ENCODE results near the gene CDC25B. TPM values are rescaled to one million over a fixed set of nuclear protein-coding genes. Genes with fewer than 3 reads are reported as not detected.
A peak's percentile ranks its signal among the peaks of the same experiment; 100 is the strongest.

CDC25B gene
- total and polyA plus RNA-seq, 2 of the 13 experiments (the other 11 are each of a cell fraction or from before 2014, with no cell fraction given), result 14.5 to 19.4 TPM

GRCh38 chr20:3811467-3812258 lies 15.6 kb downstream of the CDC25B start (continued):
- TF ChIP-seq ZSCAN31 (CRISPR knock-in tag; IDR thresholded peaks at IDR 0.05; ENCODE audit: low read depth), result peak; percentile 96
- peak; percentile 98 for TF ChIP-seq MXD3 (CRISPR knock-in tag; IDR thresholded peaks at IDR 0.05)
- TF ChIP-seq ZBTB43 (CRISPR knock-in tag; conservative IDR thresholded peaks at IDR 0.05), result peak; percentile 93
- TF ChIP-seq POGK (CRISPR knock-in tag; conservative IDR thresholded peaks at IDR 0.05), result peak; percentile 98
- peak; percentile 87 for TF ChIP-seq TEF (CRISPR knock-in tag; IDR thresholded peaks at IDR 0.05)
- peak; percentile 29; the same call in 1 of the 2 replicates for TF ChIP-seq RAD21 (CRISPR knock-in tag; IDR thresholded peaks at IDR 0.05)
- TF ChIP-seq GFI1 (CRISPR knock-in tag; IDR thresholded peaks at IDR 0.05; ENCODE audit: borderline replicate concordance), result peak; percentile 26
- TF ChIP-seq ZFP36L1 (CRISPR knock-in tag; IDR thresholded peaks at IDR 0.05), result peak; percentile 99
- peak; percentile 79 for TF ChIP-seq ZNF205 (CRISPR knock-in tag; IDR thresholded peaks at IDR 0.05)
- peak; percentile 18 for TF ChIP-seq ZFP36 (IDR thresholded peaks at IDR 0.05; ENCODE audit: borderline replicate concordance, low read depth, low read length, partially characterized antibody)
- TF ChIP-seq HNRNPK (IDR thresholded peaks at IDR 0.05; ENCODE audit: low read depth, low read length, poor library complexity, severe bottlenecking), result no peak
- peak; percentile 93; the same call in 1 of the 2 replicates for TF ChIP-seq TEAD2 (CRISPR knock-in tag; IDR thresholded peaks at IDR 0.05)
- TF ChIP-seq HES4 (CRISPR knock-in tag; IDR thresholded peaks at IDR 0.05; ENCODE audit: borderline replicate concordance), result peak; percentile 91; the same call in 1 of the 2 replicates
- TF ChIP-seq TP53 (CRISPR knock-in tag; conservative IDR thresholded peaks at IDR 0.05), result peak; percentile 92
- TF ChIP-seq ZNF282 (IDR thresholded peaks at IDR 0.05; ENCODE audit: partially characterized antibody), result no peak
- no peak for TF ChIP-seq GPBP1L1 (CRISPR knock-in tag; IDR thresholded peaks at IDR 0.05)
- peak; percentile 60 to 70; a peak in 3 of 4 replicates for TF ChIP-seq EP300 (IDR thresholded peaks at IDR 0.05; ENCODE audit: low read depth in 2 of 2, low read length in 2 of 2)
- TF ChIP-seq EP300 (CRISPR knock-in tag; IDR thresholded peaks at IDR 0.05; ENCODE audit: borderline replicate concordance), result peak; percentile 84
- peak; percentile 74; the same call in 1 of the 2 replicates for TF ChIP-seq FOXJ3 (CRISPR knock-in tag; IDR thresholded peaks at IDR 0.05; ENCODE audit: borderline replicate concordance)
- no peak; the same call in 1 of the 2 replicates for TF ChIP-seq NR2F6 (IDR thresholded peaks at IDR 0.05)
- TF ChIP-seq NR2F6 (CRISPR knock-in tag; IDR thresholded peaks at IDR 0.05), result peak; percentile 82
- TF ChIP-seq ZMYM4 (CRISPR knock-in tag; IDR thresholded peaks at IDR 0.05), result peak; percentile 84
- no peak for TF ChIP-seq ZNF468 (CRISPR knock-in tag; IDR thresholded peaks at IDR 0.05)
- peak; percentile 94 for TF ChIP-seq HDAC2 (CRISPR knock-in tag; IDR thresholded peaks at IDR 0.05)

All from HepG2 (cell line).